Activated CD8-positive, alpha-beta T cell treated with anti-CD3 and anti-CD28 coated beads, Interleukin-2, amount 10 ng/mL, durations not matched to agents 7 days and 5 days (primary cell): Measurements from ENCODE around the gene PDE4B. TPM values are rescaled to one million over a fixed set of nuclear protein-coding genes. Genes with fewer than 3 reads are reported as not detected.

Experiments used
- ATAC-seq: fragments of 150-1000 bp; cut with Tn5 transposase; one replicate; pipeline ENCODE4 v1.10.0; 2021; ENCODE audit warnings: moderate library complexity
- CTCF ChIA-PET: fragments of 350-600 bp; sonication (Branson Sonifier 250); formaldehyde crosslinking; loops from one replicate; lab custom pipeline; 2021; ENCODE audit warnings: antibody characterized with exemption; lab: Charles Lee
- POLR2A ChIA-PET: fragments of 350-600 bp; sonication (Branson Sonifier 250); formaldehyde crosslinking; loops from one replicate; lab custom pipeline; 2021; ENCODE audit warnings: antibody characterized with exemption; lab: Charles Lee
- DNase-seq: peaks from one replicate; pipeline ENCODE4 v3.0.0-alpha.2; 2020
- H3K27ac Mint-ChIP-seq: one replicate; pipeline ENCODE4 v1.8.0; 2021; ENCODE audit warnings: mild to moderate bottlenecking, mixed read lengths
- H3K27me3 Mint-ChIP-seq: one replicate; pipeline ENCODE4 v1.8.0; 2021; ENCODE audit warnings: low read depth, mixed read lengths
- H3K36me3 Mint-ChIP-seq: one replicate; pipeline ENCODE4 v1.8.0; 2021; ENCODE audit warnings: low read depth, mixed read lengths
- H3K4me1 Mint-ChIP-seq: one replicate; pipeline ENCODE4 v1.8.0; 2021; ENCODE audit warnings: low read depth, mixed read lengths
- H3K4me3 Mint-ChIP-seq: one replicate; pipeline ENCODE4 v1.8.0; 2021; ENCODE audit warnings: mild to moderate bottlenecking, mixed read lengths
- H3K9me3 Mint-ChIP-seq: one replicate; pipeline ENCODE4 v1.8.0; 2022; ENCODE audit warnings: mixed read lengths; ENCODE audit not compliant: insufficient read depth
- total RNA-seq, 2 experiments: library from RNA; stranded (reverse); gene quantifications; one replicate each; pipeline ENCODE4 v1.2.3, GENCODE V29; 2021

Gene PDE4B
- total RNA-seq, 2 experiments from 2014 or later = 21.4 to 24.3 TPM

GRCh38 chr1:66323958-66324625, 531.4 kb downstream of the PDE4B start:
- no peak for DNase-seq
- CTCF ChIA-PET = interaction anchor here (1.4 kb wide), 1 partner anchor 112 kb away, joined by 3 read pairs; no protein-coding TSS in a partner anchor
- POLR2A ChIA-PET = no interaction called here
- Mint-ChIP-seq H3K27me3 (no peaks in the 10 kb centered on the region), H3K4me1 (peaks cover 42% of the 10 kb centered on the region), H3K9me3 (peaks cover 5% of the 10 kb centered on the region), H3K36me3 (peaks cover 14% of the 10 kb centered on the region), H3K4me3 (no peak overlapping the region), H3K27ac (no peak overlapping the region)
- ATAC-seq = no peak

GRCh38 chr1:66325594-66326380, 533.1 kb downstream of the PDE4B start:
- H3K4me1 Mint-ChIP-seq = peaks cover 58% of the 10 kb centered on the region
- H3K27me3 Mint-ChIP-seq = no peaks in the 10 kb centered on the region
- no peak overlapping the region for H3K27ac Mint-ChIP-seq
- peaks cover 8% of the 10 kb centered on the region for H3K9me3 Mint-ChIP-seq
- H3K4me3 Mint-ChIP-seq = no peak overlapping the region
- no peak for ATAC-seq
- ChIA-PET POLR2A (interaction anchor here (1.3 kb wide), 1 partner anchor 25 kb away, joined by 5 read pairs; no protein-coding TSS in a partner anchor), CTCF (interaction anchor here (1.0 to 2.9 kb wide), 3 partner anchors 44 to 110 kb away, joined by 3 to 7 read pairs (median 3); no protein-coding TSS in a partner anchor)
- DNase-seq = no peak
- peaks cover 23% of the 10 kb centered on the region for H3K36me3 Mint-ChIP-seq

GRCh38 chr1:66326867-66327266, 534.2 kb downstream of the PDE4B start:
- H3K4me3 Mint-ChIP-seq = no peak overlapping the region
- no peak for ATAC-seq
- peaks cover 8% of the 10 kb centered on the region for H3K9me3 Mint-ChIP-seq
- peaks cover 19% of the 10 kb centered on the region for H3K36me3 Mint-ChIP-seq
- POLR2A ChIA-PET = no interaction called here
- CTCF ChIA-PET = interaction anchor here (1.0 to 2.9 kb wide), 3 partner anchors 24 to 84 kb away, joined by 3 to 7 read pairs (median 3); no protein-coding TSS in a partner anchor
- H3K4me1 Mint-ChIP-seq = peaks cover 65% of the 10 kb centered on the region
- no peak for DNase-seq
- H3K27me3 Mint-ChIP-seq = no peaks in the 10 kb centered on the region
- H3K27ac Mint-ChIP-seq = no peak overlapping the region

- no peak overlapping the region for H3K27ac Mint-ChIP-seq
- POLR2A ChIA-PET = no interaction called here
- H3K9me3 Mint-ChIP-seq = peaks cover 8% of the 10 kb centered on the region
- no peak for DNase-seq
- H3K4me3 Mint-ChIP-seq = no peak overlapping the region
- peaks cover 15% of the 10 kb centered on the region for H3K36me3 Mint-ChIP-seq
- CTCF ChIA-PET = interaction anchor here (2.9 kb wide), 1 partner anchor 45 kb away, joined by 7 read pairs; no protein-coding TSS in a partner anchor
- peaks cover 61% of the 10 kb centered on the region for H3K4me1 Mint-ChIP-seq
- no peaks in the 10 kb centered on the region for H3K27me3 Mint-ChIP-seq
- no peak for ATAC-seq
Observed at GRCh38 chr1:66327588-66327987, 534.9 kb downstream of the PDE4B start.

GRCh38 chr1:66328896-66329295, 536.2 kb downstream of the PDE4B start:
- CTCF ChIA-PET = interaction anchor here (1.0 to 1.6 kb wide), 3 partner anchors 27 to 32 kb away, joined by 3 to 5 read pairs (median 4); no protein-coding TSS in a partner anchor
- ATAC-seq (no peak), DNase-seq (no peak)
- H3K4me3 Mint-ChIP-seq = no peak overlapping the region
- H3K9me3 Mint-ChIP-seq = peaks cover 3% of the 10 kb centered on the region
- H3K4me1 Mint-ChIP-seq = peaks cover 57% of the 10 kb centered on the region
- H3K36me3 Mint-ChIP-seq = peaks cover 24% of the 10 kb centered on the region
- H3K27ac Mint-ChIP-seq = no peak overlapping the region
- H3K27me3 Mint-ChIP-seq = no peaks in the 10 kb centered on the region
- POLR2A ChIA-PET = interaction anchor here (1.0 kb wide), 2 partner anchors 26 to 55 kb away, joined by 3 read pairs; no protein-coding TSS in a partner anchor

- H3K36me3 Mint-ChIP-seq = peaks cover 39% of the 10 kb centered on the region
Observed at GRCh38 chr1:66330722-66331141, 538.0 kb downstream of the PDE4B start.

GRCh38 chr1:66331658-66332547, 539.2 kb downstream of the PDE4B start:
- H3K27me3 Mint-ChIP-seq = no peaks in the 10 kb centered on the region
- POLR2A ChIA-PET = interaction anchor here (1.2 to 7.8 kb wide), 15 partner anchors 12 to 114 kb away, joined by 3 to 87 read pairs (median 6); no protein-coding TSS in a partner anchor
- peaks cover 3% of the 10 kb centered on the region for H3K9me3 Mint-ChIP-seq
- DNase-seq (peak; percentile 60), ATAC-seq (peak; percentile 40)
- peaks cover 57% of the 10 kb centered on the region for H3K4me1 Mint-ChIP-seq
- CTCF ChIA-PET = interaction anchor here (0.7 to 8.2 kb wide), 23 partner anchors 11 to 113 kb away, joined by 3 to 92 read pairs (median 7); no protein-coding TSS in a partner anchor
- H3K36me3 Mint-ChIP-seq = peaks cover 49% of the 10 kb centered on the region
- peak overlapping the region; percentile 97 for H3K4me3 Mint-ChIP-seq
- peak overlapping the region; percentile 91 for H3K27ac Mint-ChIP-seq

More at GRCh38 chr1:66330722-66331141, 538.0 kb downstream of the PDE4B start:
- H3K27ac Mint-ChIP-seq = peak overlapping the region; percentile 87
- CTCF ChIA-PET = interaction anchor here (0.7 to 8.2 kb wide), 12 partner anchors 14 to 116 kb away, joined by 3 to 92 read pairs (median 12); no protein-coding TSS in a partner anchor
- peak; percentile 22 for ATAC-seq
- H3K4me3 Mint-ChIP-seq = peak overlapping the region; percentile 97
- DNase-seq = no peak
- peaks cover 53% of the 10 kb centered on the region for H3K4me1 Mint-ChIP-seq
- H3K27me3 Mint-ChIP-seq = no peaks in the 10 kb centered on the region
- peaks cover 3% of the 10 kb centered on the region for H3K9me3 Mint-ChIP-seq
- POLR2A ChIA-PET = interaction anchor here (0.7 to 7.8 kb wide), 6 partner anchors 19 to 115 kb away, joined by 4 to 87 read pairs (median 17); no protein-coding TSS in a partner anchor

GRCh38 chr1:66332548-66332901, 539.8 kb downstream of the PDE4B start:
- H3K36me3 Mint-ChIP-seq = peaks cover 55% of the 10 kb centered on the region
- DNase-seq (no peak), ATAC-seq (peak; percentile 4)
- no peaks in the 10 kb centered on the region for H3K27me3 Mint-ChIP-seq
- POLR2A ChIA-PET = interaction anchor here (0.6 to 7.8 kb wide), 16 partner anchors 13 to 113 kb away, joined by 3 to 87 read pairs (median 4); no protein-coding TSS in a partner anchor
- peak overlapping the region; percentile 97 for H3K4me3 Mint-ChIP-seq
- H3K27ac Mint-ChIP-seq = peak overlapping the region; percentile 91
- H3K9me3 Mint-ChIP-seq = peaks cover 3% of the 10 kb centered on the region
- CTCF ChIA-PET = interaction anchor here (1.0 to 8.2 kb wide), 22 partner anchors 12 to 113 kb away, joined by 3 to 92 read pairs (median 8); no protein-coding TSS in a partner anchor
- peaks cover 59% of the 10 kb centered on the region for H3K4me1 Mint-ChIP-seq

- no peaks in the 10 kb centered on the region for H3K27me3 Mint-ChIP-seq
- peak overlapping the region; percentile 91 for H3K27ac Mint-ChIP-seq
- ATAC-seq = no peak
- POLR2A ChIA-PET = interaction anchor here (0.7 to 7.8 kb wide), 8 partner anchors 16 to 111 kb away, joined by 3 to 87 read pairs (median 6); no protein-coding TSS in a partner anchor
- peak overlapping the region; percentile 97 for H3K4me3 Mint-ChIP-seq
- peaks cover 61% of the 10 kb centered on the region for H3K4me1 Mint-ChIP-seq
- no peak for DNase-seq
- peaks cover 60% of the 10 kb centered on the region for H3K36me3 Mint-ChIP-seq
- CTCF ChIA-PET = interaction anchor here (0.7 to 8.2 kb wide), 16 partner anchors 11 to 111 kb away, joined by 3 to 92 read pairs (median 10); no protein-coding TSS in a partner anchor
- H3K9me3 Mint-ChIP-seq = peaks cover 3% of the 10 kb centered on the region
Observed at GRCh38 chr1:66333466-66334199, 540.9 kb downstream of the PDE4B start.

GRCh38 chr1:66334318-66334717, 541.6 kb downstream of the PDE4B start:
- peaks cover 3% of the 10 kb centered on the region for H3K9me3 Mint-ChIP-seq
- H3K27ac Mint-ChIP-seq = peak overlapping the region; percentile 91
- peak overlapping the region; percentile 97 for H3K4me3 Mint-ChIP-seq
- ChIA-PET CTCF (interaction anchor here (0.7 to 8.2 kb wide), 11 partner anchors 10 to 111 kb away, joined by 3 to 92 read pairs (median 5); no protein-coding TSS in a partner anchor), POLR2A (interaction anchor here (0.7 to 7.8 kb wide), 7 partner anchors 16 to 110 kb away, joined by 3 to 87 read pairs (median 7); no protein-coding TSS in a partner anchor)
- H3K36me3 Mint-ChIP-seq = peaks cover 63% of the 10 kb centered on the region
- ATAC-seq = peak; percentile 14
- H3K4me1 Mint-ChIP-seq = peaks cover 59% of the 10 kb centered on the region
- DNase-seq = no peak
- no peaks in the 10 kb centered on the region for H3K27me3 Mint-ChIP-seq
